ENCODE data around the gene PAMR1. TPM values are rescaled to one million over a fixed set of nuclear protein-coding genes. Genes with fewer than 3 reads are reported as not detected.

The PAMR1 gene
- total RNA-seq, 1 donor from 2014 or later = not detected

GRCh38 chr11:35432464-35432863 lies 93.0 kb downstream of the PAMR1 start:
- Mint-ChIP-seq H3K4me1 (no peaks in the 10 kb centered on the region), H3K27ac (no peak overlapping the region), H3K4me3 (no peak overlapping the region), H3K36me3 (ENCODE audit: low read depth) (no peaks in the 10 kb centered on the region), H3K9me3 (no peaks in the 10 kb centered on the region), H3K27me3 (peaks cover 19% of the 10 kb centered on the region)
- intact Hi-C loops (cut with micrococcal nuclease) = no loop called here
- DNase-seq = no peak

GRCh38 chr11:35427071-35427470 lies 98.3 kb downstream of the PAMR1 start:
- H3K9me3 Mint-ChIP-seq = no peaks in the 10 kb centered on the region

GRCh38 chr11:35426351-35426750 lies 99.1 kb downstream of the PAMR1 start:
- H3K4me3 Mint-ChIP-seq = no peak overlapping the region
- no peaks in the 10 kb centered on the region for H3K4me1 Mint-ChIP-seq
- no peak for DNase-seq
- H3K27me3 Mint-ChIP-seq = peaks cover 64% of the 10 kb centered on the region
- intact Hi-C loops (cut with micrococcal nuclease) = no loop called here
- no peaks in the 10 kb centered on the region for H3K9me3 Mint-ChIP-seq
- no peaks in the 10 kb centered on the region for H3K36me3 Mint-ChIP-seq (ENCODE audit: low read depth)
- no peak overlapping the region for H3K27ac Mint-ChIP-seq

More at GRCh38 chr11:35427071-35427470, 98.3 kb downstream of the PAMR1 start:
- no peak overlapping the region for H3K27ac Mint-ChIP-seq
- no peak overlapping the region for H3K4me3 Mint-ChIP-seq
- no peak for DNase-seq
- intact Hi-C loops (cut with micrococcal nuclease) = no loop called here
- no peaks in the 10 kb centered on the region for H3K4me1 Mint-ChIP-seq
- no peaks in the 10 kb centered on the region for H3K36me3 Mint-ChIP-seq (ENCODE audit: low read depth)
- peaks cover 56% of the 10 kb centered on the region for H3K27me3 Mint-ChIP-seq

GRCh38 chr11:35425603-35426212 lies 99.7 kb downstream of the PAMR1 start:
- intact Hi-C loops (cut with micrococcal nuclease) = no loop called here
- Mint-ChIP-seq H3K27me3 (peaks cover 70% of the 10 kb centered on the region), H3K9me3 (no peaks in the 10 kb centered on the region), H3K4me3 (no peak overlapping the region), H3K4me1 (no peaks in the 10 kb centered on the region), H3K36me3 (ENCODE audit: low read depth) (peaks cover 1% of the 10 kb centered on the region), H3K27ac (no peak overlapping the region)
- DNase-seq = no peak

- Mint-ChIP-seq H3K27me3 (peaks cover 74% of the 10 kb centered on the region), H3K4me1 (no peaks in the 10 kb centered on the region), H3K36me3 (ENCODE audit: low read depth) (peaks cover 1% of the 10 kb centered on the region), H3K4me3 (no peak overlapping the region), H3K9me3 (no peaks in the 10 kb centered on the region), H3K27ac (no peak overlapping the region)
- intact Hi-C loops (cut with micrococcal nuclease) = no loop called here
- no peak for DNase-seq
Observed at GRCh38 chr11:35424157-35424940, 101.1 kb downstream of the PAMR1 start.

GRCh38 chr11:35420371-35420770 lies 105.0 kb downstream of the PAMR1 start:
- Mint-ChIP-seq H3K4me3 (peak overlapping the region; percentile 28), H3K4me1 (peaks cover 4% of the 10 kb centered on the region), H3K27ac (no peak overlapping the region), H3K27me3 (peaks cover 81% of the 10 kb centered on the region), H3K36me3 (ENCODE audit: low read depth) (peaks cover 1% of the 10 kb centered on the region), H3K9me3 (no peaks in the 10 kb centered on the region)
- no peak for DNase-seq
- intact Hi-C loops (cut with micrococcal nuclease) = no loop called here

- intact Hi-C loops (cut with micrococcal nuclease) = no loop called here
- no peaks in the 10 kb centered on the region for H3K9me3 Mint-ChIP-seq
- H3K27ac Mint-ChIP-seq = no peak overlapping the region
- peak overlapping the region; percentile 40 for H3K4me3 Mint-ChIP-seq
- H3K4me1 Mint-ChIP-seq = peaks cover 4% of the 10 kb centered on the region
- peaks cover 1% of the 10 kb centered on the region for H3K36me3 Mint-ChIP-seq (ENCODE audit: low read depth)
- DNase-seq = no peak
- H3K27me3 Mint-ChIP-seq = peaks cover 82% of the 10 kb centered on the region
Observed at GRCh38 chr11:35419830-35420333, 105.5 kb downstream of the PAMR1 start.

- intact Hi-C loops (cut with micrococcal nuclease) = no loop called here
- H3K4me1 Mint-ChIP-seq = peaks cover 4% of the 10 kb centered on the region
- H3K27me3 Mint-ChIP-seq = peaks cover 86% of the 10 kb centered on the region
- peak within 1 kb of the TSS; percentile 69 for H3K4me3 Mint-ChIP-seq
- peaks cover 1% of the 10 kb centered on the region for H3K36me3 Mint-ChIP-seq (ENCODE audit: low read depth)
- no peak within 1 kb of the TSS for H3K27ac Mint-ChIP-seq
- H3K9me3 Mint-ChIP-seq = no peaks in the 10 kb centered on the region
- DNase-seq = no peak
Observed at GRCh38 chr11:35419184-35419829, 106.1 kb downstream of the PAMR1 start, which contains the start of gene SLC1A2. TSS of gene SLC1A2 (minus strand) at chr11:35419558. CDS start at chr11:35418966, 592 bp downstream.

GRCh38 chr11:35418282-35419183 lies 106.9 kb downstream of the PAMR1 start:
- Mint-ChIP-seq H3K27ac (no peak overlapping the region), H3K4me1 (peaks cover 4% of the 10 kb centered on the region)

GRCh38 chr11:35415487-35415886 lies 109.9 kb downstream of the PAMR1 start:
- DNase-seq = no peak
- Mint-ChIP-seq H3K27me3 (peaks cover 71% of the 10 kb centered on the region), H3K36me3 (ENCODE audit: low read depth) (no peaks in the 10 kb centered on the region), H3K9me3 (no peaks in the 10 kb centered on the region), H3K4me3 (no peak overlapping the region), H3K27ac (no peak overlapping the region), H3K4me1 (peaks cover 4% of the 10 kb centered on the region)
- intact Hi-C loops (cut with micrococcal nuclease) = no loop called here

More at GRCh38 chr11:35418282-35419183, 106.9 kb downstream of the PAMR1 start:
- Mint-ChIP-seq H3K27me3 (peaks cover 86% of the 10 kb centered on the region), H3K36me3 (ENCODE audit: low read depth) (peaks cover 1% of the 10 kb centered on the region), H3K9me3 (no peaks in the 10 kb centered on the region), H3K4me3 (peak overlapping the region; percentile 69)
- peak; percentile 64 for DNase-seq
- intact Hi-C loops (cut with micrococcal nuclease) = no loop called here

GRCh38 chr11:35414776-35415175 lies 110.6 kb downstream of the PAMR1 start:
- Mint-ChIP-seq H3K27ac (no peak overlapping the region), H3K4me1 (peaks cover 4% of the 10 kb centered on the region), H3K4me3 (no peak overlapping the region), H3K9me3 (no peaks in the 10 kb centered on the region), H3K27me3 (peaks cover 70% of the 10 kb centered on the region), H3K36me3 (ENCODE audit: low read depth) (no peaks in the 10 kb centered on the region)
- DNase-seq = no peak
- intact Hi-C loops (cut with micrococcal nuclease) = no loop called here

- DNase-seq = no peak
- no peak overlapping the region for H3K4me3 Mint-ChIP-seq
- H3K36me3 Mint-ChIP-seq (ENCODE audit: low read depth) = no peaks in the 10 kb centered on the region
- no peaks in the 10 kb centered on the region for H3K9me3 Mint-ChIP-seq
- H3K27me3 Mint-ChIP-seq = peaks cover 67% of the 10 kb centered on the region
- no peak overlapping the region for H3K27ac Mint-ChIP-seq
- H3K4me1 Mint-ChIP-seq = peaks cover 4% of the 10 kb centered on the region
- intact Hi-C loops (cut with micrococcal nuclease) = no loop called here
Observed at GRCh38 chr11:35414311-35414710, 111.1 kb downstream of the PAMR1 start.

- intact Hi-C loops (cut with micrococcal nuclease) = no loop called here
- Mint-ChIP-seq H3K4me1 (peaks cover 4% of the 10 kb centered on the region), H3K4me3 (no peak overlapping the region), H3K27me3 (peaks cover 69% of the 10 kb centered on the region), H3K27ac (no peak overlapping the region), H3K9me3 (no peaks in the 10 kb centered on the region), H3K36me3 (ENCODE audit: low read depth) (no peaks in the 10 kb centered on the region)
- DNase-seq = no peak
Observed at GRCh38 chr11:35413598-35413997, 111.8 kb downstream of the PAMR1 start.

All from activated CD4-positive, alpha-beta T cell treated with anti-CD3 and anti-CD28 coated beads, Interleukin-2, amount 10 ng/mL, durations not matched to agents 24 days and 14 days (primary cell).